ENCODE data around the gene PALMD.

GRCh38 chr1:99602404-99602969 is 43.4 kb upstream of the PALMD start:
- TF ChIP-seq, protein P1, sequence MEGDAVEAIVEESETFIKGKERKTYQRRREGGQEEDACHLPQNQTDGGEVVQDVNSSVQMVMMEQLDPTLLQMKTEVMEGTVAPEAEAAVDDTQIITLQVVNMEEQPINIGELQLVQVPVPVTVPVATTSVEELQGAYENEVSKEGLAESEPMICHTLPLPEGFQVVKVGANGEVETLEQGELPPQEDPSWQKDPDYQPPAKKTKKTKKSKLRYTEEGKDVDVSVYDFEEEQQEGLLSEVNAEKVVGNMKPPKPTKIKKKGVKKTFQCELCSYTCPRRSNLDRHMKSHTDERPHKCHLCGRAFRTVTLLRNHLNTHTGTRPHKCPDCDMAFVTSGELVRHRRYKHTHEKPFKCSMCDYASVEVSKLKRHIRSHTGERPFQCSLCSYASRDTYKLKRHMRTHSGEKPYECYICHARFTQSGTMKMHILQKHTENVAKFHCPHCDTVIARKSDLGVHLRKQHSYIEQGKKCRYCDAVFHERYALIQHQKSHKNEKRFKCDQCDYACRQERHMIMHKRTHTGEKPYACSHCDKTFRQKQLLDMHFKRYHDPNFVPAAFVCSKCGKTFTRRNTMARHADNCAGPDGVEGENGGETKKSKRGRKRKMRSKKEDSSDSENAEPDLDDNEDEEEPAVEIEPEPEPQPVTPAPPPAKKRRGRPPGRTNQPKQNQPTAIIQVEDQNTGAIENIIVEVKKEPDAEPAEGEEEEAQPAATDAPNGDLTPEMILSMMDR (IDR thresholded peaks at IDR 0.05) = no peak
- TF ChIP-seq POLR2A (IDR thresholded peaks at IDR 0.05) = no peak
